Hepatocyte (in vitro differentiated cells): ENCODE data around the gene FBL. TPM values are rescaled to one million over a fixed set of nuclear protein-coding genes. Genes with fewer than 3 reads are reported as not detected.
"Not testable (repeated sequence)": the region's sequence is repeated elsewhere in the genome, so short reads cannot be mapped to it uniquely, and the experiment has no call there.

Experiments
- DNase-seq: peaks from one replicate; pipeline ENCODE4 v3.0.0-alpha.2; 2016; ENCODE audit warnings: low spot score
- H2AFZ ChIP-seq: fragments of 200-600 bp; sonication (generic); 2 replicates; pipeline ENCODE4 v1.6.0; 2016; ENCODE audit warnings: antibody characterized with exemption, mild to moderate bottlenecking
- H3K27ac ChIP-seq: fragments of 200-600 bp; sonication (generic); 2 replicates; pipeline ENCODE4 v1.5.1; 2016; ENCODE audit warnings: mild to moderate bottlenecking
- H3K27me3 ChIP-seq: fragments of 200-600 bp; sonication (generic); 2 replicates; pipeline ENCODE4 v1.6.1; 2016
- H3K36me3 ChIP-seq: fragments of 200-600 bp; sonication (generic); replicated peaks from 2 replicates; pipeline ENCODE4 v1.5.1; 2016; ENCODE audit warnings: low read depth; ENCODE audit not compliant: insufficient read depth
- H3K4me1 ChIP-seq: fragments of 200-600 bp; sonication (generic); 2 replicates; pipeline ENCODE4 v1.5.1; 2016; ENCODE audit warnings: mild to moderate bottlenecking, moderate library complexity; ENCODE audit not compliant: insufficient read depth
- H3K4me2 ChIP-seq: fragments of 200-600 bp; sonication (generic); 2 replicates; pipeline ENCODE4 v1.6.0; 2016
- H3K4me3 ChIP-seq: fragments of 200-600 bp; sonication (generic); 2 replicates; pipeline ENCODE4 v1.5.1; 2016; ENCODE audit warnings: mild to moderate bottlenecking
- H3K79me2 ChIP-seq: fragments of 200-600 bp; sonication (generic); 2 replicates; pipeline ENCODE4 v1.6.0; 2017; ENCODE audit warnings: mild to moderate bottlenecking
- H3K9me2 ChIP-seq: fragments of 200-600 bp; sonication (generic); replicated peaks from 2 replicates; pipeline ENCODE4 v1.6.0; 2017; ENCODE audit warnings: mild to moderate bottlenecking; ENCODE audit not compliant: insufficient read depth
- H3K9me3 ChIP-seq: fragments of 200-600 bp; sonication (generic); 2 replicates; pipeline ENCODE4 v1.5.1; 2016; ENCODE audit warnings: low read depth, mild to moderate bottlenecking
- H4K20me1 ChIP-seq: fragments of 200-600 bp; sonication (generic); 2 replicates; pipeline ENCODE4 v1.6.0; 2016; ENCODE audit warnings: mild to moderate bottlenecking; ENCODE audit not compliant: insufficient read depth, poor library complexity, severe bottlenecking
- EZH2 ChIP-seq: fragments of 200-600 bp; sonication (generic); IDR thresholded peaks from 2 replicates; pipeline ENCODE4 v1.6.1; 2016; ENCODE audit warnings: antibody characterized with exemption, mild to moderate bottlenecking, borderline replicate concordance
- EZH2phosphoT487 ChIP-seq: fragments of 200-600 bp; sonication (generic); IDR thresholded peaks from one replicate; pipeline ENCODE4 v1.6.1; 2018; ENCODE audit warnings: antibody characterized with exemption, mild to moderate bottlenecking, low read depth, moderate library complexity; ENCODE audit not compliant: unreplicated experiment, severe bottlenecking
- WGBS: methylation state at CpG from one replicate; pipeline ENCODE4 v1.1.6; 2016; ENCODE audit warnings: low lambda C conversion rate; ENCODE audit errors: missing lambda C conversion rate; 5-methylcytosine and 5-hydroxymethylcytosine counted together
- polyA plus RNA-seq: library from polyadenylated mRNA; unstranded; fragments of >200 nt; fragmentation: Nextera tagmentation; extraction: Ambion mirVana; gene quantifications from 2 replicates; pipeline ENCODE4 v1.2.1, GENCODE V29; 2016
- total RNA-seq: library from RNA; depleted of rRNA; stranded (reverse); fragments of >200 nt; gene quantifications from 2 replicates; pipeline ENCODE4 v1.2.3, GENCODE V29; 2014
- TF ChIP-seq, protein P1 (sequence below): fragments of 200-600 bp; sonication (generic); IDR thresholded peaks from 2 replicates; pipeline ENCODE4 v1.5.1; 2016; ENCODE audit warnings: antibody characterized with exemption, mild to moderate bottlenecking; ENCODE audit not compliant: poor library complexity

Gene FBL
- total and polyA plus RNA-seq, 2 experiments from 2014 or later, result 69.6 to 104 TPM

GRCh38 chr19:39876486-39876885 is 30.3 kb upstream of the FBL start:
- not testable (repeated sequence) for DNase-seq, H3K9me2 ChIP-seq, H3K79me2 ChIP-seq, H3K9me3 ChIP-seq, H3K4me3 ChIP-seq, H2AFZ ChIP-seq, H3K36me3 ChIP-seq, H3K4me1 ChIP-seq, H3K4me2 ChIP-seq, H3K27me3 ChIP-seq, H4K20me1 ChIP-seq, H3K27ac ChIP-seq
- WGBS, result 90% methylated on average over 2 of the region's 11 CpGs

DNA sequence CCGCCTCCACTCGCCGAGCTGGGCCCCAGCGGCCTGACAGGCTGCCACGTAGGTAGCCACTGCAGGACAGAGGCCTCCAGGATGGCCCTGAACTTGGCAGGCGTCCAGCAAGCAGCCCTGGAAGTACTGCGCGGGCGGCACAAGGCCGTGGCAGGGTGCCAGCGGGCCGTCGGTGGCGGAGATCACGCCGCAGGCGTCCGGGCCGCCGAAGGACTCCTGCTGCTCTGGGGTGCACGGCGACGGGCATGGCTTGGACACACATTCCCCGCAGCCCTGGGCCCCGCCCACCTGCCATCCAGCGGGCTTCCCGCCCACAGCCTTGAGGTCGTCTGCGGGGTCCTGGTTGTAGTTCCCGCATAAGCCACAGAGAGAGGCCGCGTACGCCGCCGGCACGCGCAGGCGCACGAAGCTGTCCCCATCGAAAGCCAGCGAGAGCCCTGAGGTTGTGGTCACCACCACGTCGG is 29.3 kb upstream of the FBL start:
- H3K4me3 ChIP-seq, H3K9me2 ChIP-seq, H2AFZ ChIP-seq, H3K27me3 ChIP-seq, H3K4me1 ChIP-seq, H3K79me2 ChIP-seq, H3K27ac ChIP-seq, DNase-seq, H3K4me2 ChIP-seq, H3K9me3 ChIP-seq, H3K36me3 ChIP-seq, H4K20me1 ChIP-seq: not testable (repeated sequence)
- 95% methylated on average over 22 of the region's 43 CpGs for whole genome bisulfite sequencing

GRCh38 chr19:39874404-39874803 is 28.2 kb upstream of the FBL start:
- no peak overlapping the region for H3K4me2 ChIP-seq
- no peaks in the 10 kb centered on the region for H3K9me3 ChIP-seq
- TF ChIP-seq EZH2 (no peak), EZH2phosphoT487 (no peak)
- TF ChIP-seq, protein P1, sequence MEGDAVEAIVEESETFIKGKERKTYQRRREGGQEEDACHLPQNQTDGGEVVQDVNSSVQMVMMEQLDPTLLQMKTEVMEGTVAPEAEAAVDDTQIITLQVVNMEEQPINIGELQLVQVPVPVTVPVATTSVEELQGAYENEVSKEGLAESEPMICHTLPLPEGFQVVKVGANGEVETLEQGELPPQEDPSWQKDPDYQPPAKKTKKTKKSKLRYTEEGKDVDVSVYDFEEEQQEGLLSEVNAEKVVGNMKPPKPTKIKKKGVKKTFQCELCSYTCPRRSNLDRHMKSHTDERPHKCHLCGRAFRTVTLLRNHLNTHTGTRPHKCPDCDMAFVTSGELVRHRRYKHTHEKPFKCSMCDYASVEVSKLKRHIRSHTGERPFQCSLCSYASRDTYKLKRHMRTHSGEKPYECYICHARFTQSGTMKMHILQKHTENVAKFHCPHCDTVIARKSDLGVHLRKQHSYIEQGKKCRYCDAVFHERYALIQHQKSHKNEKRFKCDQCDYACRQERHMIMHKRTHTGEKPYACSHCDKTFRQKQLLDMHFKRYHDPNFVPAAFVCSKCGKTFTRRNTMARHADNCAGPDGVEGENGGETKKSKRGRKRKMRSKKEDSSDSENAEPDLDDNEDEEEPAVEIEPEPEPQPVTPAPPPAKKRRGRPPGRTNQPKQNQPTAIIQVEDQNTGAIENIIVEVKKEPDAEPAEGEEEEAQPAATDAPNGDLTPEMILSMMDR, result no peak
- H3K9me2 ChIP-seq, result no peaks in the 10 kb centered on the region
- no peaks in the 10 kb centered on the region for H4K20me1 ChIP-seq
- no peak for DNase-seq
- no peaks in the 10 kb centered on the region for H3K27me3 ChIP-seq
- no peak overlapping the region for H2AFZ ChIP-seq
- no peak overlapping the region for H3K4me3 ChIP-seq
- no peaks in the 10 kb centered on the region for H3K36me3 ChIP-seq
- no peaks in the 10 kb centered on the region for H3K79me2 ChIP-seq
- 85% methylated on average over 1 of the region's 1 CpG for WGBS
- H3K4me1 ChIP-seq, result no peaks in the 10 kb centered on the region
- H3K27ac ChIP-seq, result no peak overlapping the region

GRCh38 chr19:39873385-39873784 is 27.2 kb upstream of the FBL start:
- DNase-seq, result no peak
- Histone ChIP-seq H4K20me1 (no peaks in the 10 kb centered on the region), H3K4me2 (no peak overlapping the region), H3K27ac (no peak overlapping the region), H3K9me2 (no peaks in the 10 kb centered on the region), H3K9me3 (no peaks in the 10 kb centered on the region), H2AFZ (no peak overlapping the region), H3K79me2 (no peaks in the 10 kb centered on the region), H3K4me3 (no peak overlapping the region), H3K27me3 (no peaks in the 10 kb centered on the region), H3K36me3 (no peaks in the 10 kb centered on the region), H3K4me1 (no peaks in the 10 kb centered on the region)
- TF ChIP-seq EZH2phosphoT487 (no peak), EZH2 (no peak)
- TF ChIP-seq, protein P1, result no peak
- 94% methylated on average over 20 of the region's 20 CpGs for WGBS
